ENCODE results near the gene AKR1E2.

AKR1E2 gene

GRCh38 chr10:4844864-4845263 lies 18.9 kb downstream of the AKR1E2 start:
- DNase-seq (ENCODE audit: low read depth, low spot score): no peak

DNA sequence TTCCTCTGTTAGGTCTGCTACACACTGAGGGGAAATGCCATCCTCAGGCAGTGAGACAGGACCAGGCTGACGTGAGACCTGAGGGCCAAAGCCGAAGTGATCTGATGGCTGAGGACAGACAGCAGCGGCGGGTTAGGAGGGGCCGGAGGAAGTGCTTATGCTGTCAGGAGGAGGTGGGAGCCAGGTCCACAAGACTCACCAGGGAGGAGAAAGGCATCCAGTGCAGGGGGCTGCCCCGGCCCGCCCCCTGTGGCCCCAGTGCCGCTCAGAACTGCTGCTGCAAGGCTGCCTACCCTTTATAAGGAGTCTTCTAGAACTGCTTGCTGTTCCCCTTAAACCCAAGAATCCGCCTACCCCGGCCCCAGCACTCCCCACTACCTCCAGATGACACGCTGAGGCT lies 19.8 kb downstream of the AKR1E2 start:
- DNase-seq (ENCODE audit: low read depth, low spot score): no peak

DNA sequence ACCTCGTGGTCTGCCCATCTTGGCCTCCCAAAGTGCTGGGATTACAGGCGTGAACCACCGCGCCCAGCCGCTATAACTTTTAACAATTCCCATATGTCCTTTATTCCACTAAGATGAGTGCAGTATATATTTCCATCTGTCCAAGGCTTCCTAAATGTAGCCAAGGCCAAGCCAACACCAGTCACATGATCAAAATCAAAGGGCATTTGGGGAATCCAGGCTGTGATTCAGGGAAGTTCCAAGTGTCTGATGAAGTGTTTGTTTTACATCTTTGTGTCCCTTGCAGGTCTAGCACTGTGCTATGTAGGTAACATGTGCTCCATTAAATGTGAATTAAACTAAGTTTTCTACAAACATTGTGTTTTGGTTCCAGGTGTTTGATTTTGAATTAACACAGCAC lies 20.8 kb downstream of the AKR1E2 start:
- no peak for DNase-seq (ENCODE audit: low read depth, low spot score)

DNA sequence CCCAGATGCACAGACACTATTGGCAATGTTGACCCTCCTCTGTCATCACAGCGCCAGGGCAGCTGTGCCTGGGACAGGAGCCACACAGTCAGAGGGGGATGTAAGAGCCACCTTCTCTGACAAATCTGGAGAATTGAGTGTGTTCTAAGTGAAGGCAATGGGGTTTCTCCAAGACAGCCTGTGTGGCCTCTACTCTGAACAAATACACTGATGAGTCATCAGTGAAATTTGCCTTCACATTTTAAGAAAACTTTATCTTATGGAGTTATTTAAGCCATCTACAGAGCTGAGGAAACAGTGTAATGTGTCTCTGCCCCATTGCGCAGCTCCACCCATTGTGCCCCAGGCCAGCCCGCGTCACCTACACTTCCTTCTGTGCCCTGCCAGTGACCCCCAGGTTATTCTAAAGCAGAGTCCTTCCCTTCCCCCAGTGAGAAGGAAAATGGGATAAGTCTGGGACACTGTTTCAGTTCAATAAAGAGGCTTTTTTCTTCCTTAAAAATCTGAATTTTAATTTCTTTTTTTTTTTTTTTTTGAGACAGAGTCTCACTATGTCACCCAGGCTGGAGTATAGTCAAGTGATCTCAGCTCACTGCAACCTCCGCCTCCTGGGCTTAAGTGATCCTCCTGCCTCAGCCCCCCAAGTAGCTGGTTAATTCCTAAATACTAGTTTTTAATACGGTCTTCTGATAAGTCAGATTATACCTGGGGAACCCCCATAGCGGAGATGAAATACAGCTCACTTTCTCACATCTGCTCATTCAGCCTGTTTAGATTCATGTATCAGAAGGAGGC lies 21.8 kb downstream of the AKR1E2 start:
- peak; percentile 52 for DNase-seq (ENCODE audit: low read depth, low spot score)

GRCh38 chr10:4848356-4849041 lies 22.5 kb downstream of the AKR1E2 start:
- DNase-seq (ENCODE audit: low read depth, low spot score): no peak

DNA sequence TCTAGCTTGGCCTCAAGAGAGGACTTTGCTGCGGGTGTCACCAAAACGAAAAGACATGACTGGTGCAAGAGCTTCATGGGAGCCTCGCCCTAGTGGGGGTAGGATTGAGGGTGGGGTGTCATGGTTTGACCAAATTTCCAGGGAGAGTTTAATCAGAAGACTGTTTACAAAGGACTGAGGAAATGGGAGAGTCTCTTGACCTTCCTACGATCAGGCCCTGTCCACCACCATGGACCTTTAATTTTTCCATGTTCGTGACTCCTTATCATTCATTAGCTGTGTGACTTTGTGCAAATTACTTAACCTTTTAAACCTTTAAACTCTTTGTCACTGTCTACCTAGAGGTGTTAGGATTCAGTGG lies 23.0 kb downstream of the AKR1E2 start:
- DNase-seq (ENCODE audit: low read depth, low spot score): no peak

DNA sequence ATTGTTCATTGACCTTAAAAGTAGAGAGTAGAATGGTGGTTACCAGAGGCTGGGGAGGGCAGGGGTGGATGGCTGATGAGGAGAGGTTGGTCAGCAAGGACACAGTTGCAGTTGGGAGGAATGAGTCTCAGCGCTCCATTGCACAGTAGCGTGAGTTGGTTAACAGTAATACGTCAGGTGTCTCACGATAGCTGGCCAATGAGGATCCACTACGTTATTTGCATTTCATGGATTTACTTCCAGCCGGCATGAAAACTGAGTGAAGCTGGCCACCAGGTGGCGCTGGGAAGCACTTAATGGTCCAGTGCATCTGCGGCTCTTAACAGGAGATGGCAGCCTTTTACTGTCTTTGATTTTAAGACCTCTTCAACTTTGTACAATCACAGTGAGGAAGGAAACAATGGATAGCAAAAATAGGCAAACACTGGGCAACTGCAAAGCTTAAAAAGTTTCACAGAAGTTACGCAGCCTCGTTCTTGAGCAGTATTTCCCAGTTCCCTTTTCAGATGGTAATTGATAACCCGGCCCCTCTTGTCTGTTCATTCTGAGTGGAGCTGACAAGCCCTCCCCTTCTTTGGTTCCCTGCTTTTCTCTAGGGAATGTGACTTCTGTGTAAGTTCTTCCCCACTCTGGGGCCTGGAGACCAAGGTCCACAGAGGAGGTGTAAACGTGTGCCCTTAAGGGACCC lies 23.7 kb downstream of the AKR1E2 start:
- DNase-seq (ENCODE audit: low read depth, low spot score): peak; percentile 87

GRCh38 chr10:4850397-4850796 lies 24.4 kb downstream of the AKR1E2 start:
- no peak for DNase-seq (ENCODE audit: low read depth, low spot score)

- no peak for DNase-seq (ENCODE audit: low read depth, low spot score)
Measured at GRCh38 chr10:4851176-4851575, 25.2 kb downstream of the AKR1E2 start.

DNA sequence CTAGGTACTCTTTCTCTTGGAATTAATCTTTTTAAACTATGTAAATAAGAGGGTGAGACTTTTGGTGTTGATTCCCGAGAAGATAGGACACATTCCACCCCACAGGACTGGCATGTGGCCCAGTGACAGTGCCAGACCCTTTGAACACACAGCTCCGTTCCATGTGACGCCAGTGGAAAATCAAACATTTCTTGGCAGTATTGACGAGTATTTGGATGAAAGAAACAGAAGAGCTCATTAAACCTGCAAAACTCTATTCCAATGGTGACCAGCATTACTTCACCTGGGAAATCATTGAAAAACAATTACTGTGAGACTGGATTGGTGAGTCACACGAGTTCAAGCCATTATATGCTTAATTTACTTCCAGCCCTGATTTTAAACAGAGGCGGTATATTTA lies 25.8 kb downstream of the AKR1E2 start:
- DNase-seq (ENCODE audit: low read depth, low spot score): no peak

DNA sequence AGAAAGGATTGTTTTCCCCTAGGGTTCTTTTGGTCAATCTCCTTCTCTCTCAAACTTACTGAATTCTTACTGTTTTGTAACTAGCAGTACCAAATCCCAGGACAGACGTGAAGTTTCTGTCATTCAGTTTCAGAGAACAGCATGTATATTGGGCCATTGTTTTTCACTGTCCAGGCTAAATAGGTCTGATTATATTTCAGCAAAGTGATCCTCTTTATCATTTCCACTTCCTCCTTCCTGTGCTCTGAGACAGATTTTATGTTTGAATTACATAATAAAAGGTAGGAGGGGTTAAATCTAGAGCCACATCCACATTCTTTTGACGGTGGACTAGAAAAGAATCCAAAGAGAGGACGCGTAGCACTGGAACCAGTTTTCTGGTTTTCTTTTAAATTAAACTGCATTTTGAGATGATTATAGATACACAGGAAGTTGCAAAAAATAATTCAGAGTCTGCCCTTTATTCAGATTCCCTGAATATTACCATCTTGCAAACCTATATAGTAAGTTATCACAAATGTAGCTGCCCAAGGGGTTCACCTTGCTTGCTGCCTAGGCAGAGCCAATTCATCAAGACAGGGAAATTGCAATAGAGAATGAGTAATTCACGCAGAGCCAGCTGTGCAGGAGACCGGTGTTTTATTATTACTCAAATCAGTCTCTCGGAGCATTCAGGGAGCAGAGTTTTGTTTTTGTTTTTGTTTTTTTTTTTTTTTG lies 40.1 kb downstream of the AKR1E2 start:
- DNase-seq (ENCODE audit: low read depth, low spot score): no peak

DNA sequence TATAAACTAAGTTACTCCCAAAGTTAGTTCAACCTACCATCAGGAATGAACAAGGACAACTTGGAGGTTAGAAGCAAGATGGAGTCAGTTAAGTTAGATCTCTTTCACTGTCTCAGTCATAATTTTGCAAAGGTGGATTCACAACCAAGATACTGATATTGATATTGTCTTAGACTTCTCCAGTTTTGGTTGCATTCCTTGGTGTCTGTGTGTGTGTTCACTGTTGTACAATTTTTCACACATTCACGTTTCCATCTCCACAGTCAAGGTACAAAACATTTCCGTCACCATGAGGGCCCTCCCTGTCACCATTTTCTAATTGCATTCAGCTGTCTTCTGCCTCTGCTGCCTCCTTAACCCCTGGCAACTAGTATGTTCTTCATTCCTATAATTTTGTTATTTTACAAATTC lies 41.1 kb downstream of the AKR1E2 start:
- no peak for DNase-seq (ENCODE audit: low read depth, low spot score)

GRCh38 chr10:4867520-4868356 lies 41.7 kb downstream of the AKR1E2 start:
- no peak for DNase-seq (ENCODE audit: low read depth, low spot score)

DNA sequence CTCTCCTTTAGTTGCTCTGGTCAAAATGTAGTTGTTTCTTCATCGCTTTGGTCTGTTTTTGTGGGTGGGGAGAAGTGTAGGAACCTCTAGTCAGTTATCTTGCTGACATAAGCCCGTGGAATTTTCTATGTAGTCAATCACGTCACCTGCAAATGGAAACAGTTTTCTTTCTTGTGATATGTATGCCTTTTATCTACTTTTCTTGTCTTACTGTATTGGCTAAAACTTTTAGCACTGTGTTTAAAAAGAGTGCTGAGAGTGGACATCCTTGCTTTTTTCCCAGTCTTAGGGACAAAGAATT lies 42.3 kb downstream of the AKR1E2 start:
- no peak for DNase-seq (ENCODE audit: low read depth, low spot score)

- DNase-seq (ENCODE audit: low read depth, low spot score): no peak
Measured at GRCh38 chr10:4882704-4883078, 56.7 kb downstream of the AKR1E2 start.

GRCh38 chr10:4883079-4883739 lies 57.2 kb downstream of the AKR1E2 start:
- no peak for DNase-seq (ENCODE audit: low read depth, low spot score)

DNA sequence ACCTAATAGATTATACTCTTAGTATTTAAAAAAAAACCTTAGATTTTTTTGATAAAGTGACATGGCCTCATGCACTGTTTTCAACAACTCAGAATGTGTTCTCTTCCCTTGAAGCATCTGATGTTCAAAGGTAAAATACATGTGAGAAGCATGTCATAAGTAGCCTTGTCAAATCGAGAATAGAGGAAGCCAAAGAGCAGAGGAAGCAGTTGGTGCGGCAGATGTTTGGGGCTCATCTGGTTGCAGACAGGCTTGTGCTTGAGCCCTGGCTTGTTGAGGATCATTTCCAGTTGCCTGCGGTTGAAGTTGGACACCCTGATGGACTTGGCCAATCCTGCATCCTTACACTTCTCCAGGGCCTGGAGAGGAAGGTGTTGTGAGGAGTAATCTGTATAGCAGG lies 59.2 kb downstream of the AKR1E2 start:
- no peak for DNase-seq (ENCODE audit: low read depth, low spot score)

DNA sequence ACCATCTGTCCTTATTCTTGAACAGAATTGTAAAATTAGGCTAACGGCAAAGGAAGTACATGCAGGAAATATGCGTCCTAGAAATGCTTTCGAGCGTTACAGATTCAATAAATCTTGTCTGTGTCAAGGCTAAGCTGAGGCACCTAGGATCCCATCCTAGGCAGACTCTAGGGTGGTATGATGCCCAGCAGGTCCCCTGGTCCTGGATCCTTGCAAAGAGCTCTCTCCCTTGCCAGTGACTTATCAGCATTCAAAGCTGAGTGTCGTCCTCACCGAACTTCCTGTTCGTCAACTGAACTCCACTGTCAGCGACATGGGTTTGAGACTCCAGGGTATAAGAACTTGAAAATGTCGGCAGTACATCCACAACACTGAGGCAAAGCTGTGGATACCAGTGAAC lies 61.5 kb downstream of the AKR1E2 start:
- no peak for DNase-seq (ENCODE audit: low read depth, low spot score)

GRCh38 chr10:4888236-4888635 lies 62.2 kb downstream of the AKR1E2 start:
- no peak for DNase-seq (ENCODE audit: low read depth, low spot score)

DNA sequence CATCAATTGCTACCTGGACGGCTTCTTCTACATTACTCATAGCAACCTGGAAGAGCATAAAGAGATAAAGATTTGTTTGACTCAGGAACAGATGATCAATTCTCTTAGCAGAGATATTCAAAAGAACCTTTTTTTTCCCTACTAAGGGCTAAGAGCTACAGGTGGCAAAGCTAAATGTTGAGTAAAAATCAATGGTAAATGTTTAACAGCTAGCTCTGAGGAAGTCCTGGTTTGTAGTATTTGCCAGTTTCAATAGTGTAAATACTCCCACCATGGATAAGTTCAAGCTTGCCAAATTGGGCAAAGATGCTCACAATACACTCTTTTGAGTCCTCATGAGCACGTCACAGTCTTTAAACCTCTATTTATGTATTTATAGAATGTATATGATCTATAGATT lies 64.0 kb downstream of the AKR1E2 start:
- no peak for DNase-seq (ENCODE audit: low read depth, low spot score)

DNA sequence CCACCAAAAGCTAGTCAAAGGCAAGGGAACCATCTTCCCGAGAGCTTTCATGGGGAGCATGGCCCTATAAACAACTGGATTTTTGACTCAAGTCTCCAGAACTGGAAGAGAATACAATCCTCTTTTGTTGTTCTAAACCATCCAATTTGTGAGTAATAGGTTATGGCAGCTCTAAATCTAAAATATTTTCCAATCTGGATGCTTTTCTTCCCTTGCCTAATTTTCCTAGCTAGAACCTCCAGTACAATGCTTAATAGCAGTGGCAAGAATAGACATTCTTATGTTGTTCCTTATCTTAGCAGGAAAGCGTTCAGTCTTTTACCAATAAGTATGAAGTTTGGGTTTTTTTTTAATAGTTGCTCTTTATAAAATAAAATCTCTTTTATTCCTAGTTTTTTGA lies 66.7 kb downstream of the AKR1E2 start:
- no peak for DNase-seq (ENCODE audit: low read depth, low spot score)

Data from smooth muscle cell of the brain vasculature (primary cell).